C4-2B (cell line): ENCODE measurements around the gene GRK4.
"Not testable (repeated sequence)": the region's sequence is repeated elsewhere in the genome, so short reads cannot be mapped to it uniquely, and the experiment has no call there.

Experiments
- ZFX ChIP-seq: fragments of 450-650 bp; IDR thresholded peaks from 2 replicates; pipeline ENCODE4 v1.6.1; 2017
- TF ChIP-seq, protein P1 (sequence below): fragments of 450-650 bp; conservative IDR thresholded peaks from 2 replicates; pipeline ENCODE4 v1.5.1; 2017; ENCODE audit warnings: mild to moderate bottlenecking

DNA sequence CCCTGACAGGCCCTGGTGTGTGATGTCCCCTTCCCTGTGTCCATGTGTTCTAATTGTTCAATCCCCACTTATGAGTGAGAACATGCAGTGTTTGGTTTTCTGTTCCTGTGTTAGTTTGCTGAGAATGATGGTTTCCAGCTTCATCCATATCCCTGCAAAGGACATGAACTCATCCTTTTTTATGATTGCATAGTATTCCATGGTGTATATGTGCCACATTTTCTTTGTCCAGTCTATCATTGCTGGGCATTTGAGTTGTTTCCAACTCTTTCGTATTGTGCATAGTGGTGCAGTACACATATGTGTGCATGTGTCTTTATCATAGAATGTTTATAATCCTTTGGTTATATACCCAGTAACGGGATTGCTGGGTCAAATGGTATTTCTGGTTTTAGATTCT is 46.7 kb upstream of the GRK4 start:
- TF ChIP-seq, protein P1, sequence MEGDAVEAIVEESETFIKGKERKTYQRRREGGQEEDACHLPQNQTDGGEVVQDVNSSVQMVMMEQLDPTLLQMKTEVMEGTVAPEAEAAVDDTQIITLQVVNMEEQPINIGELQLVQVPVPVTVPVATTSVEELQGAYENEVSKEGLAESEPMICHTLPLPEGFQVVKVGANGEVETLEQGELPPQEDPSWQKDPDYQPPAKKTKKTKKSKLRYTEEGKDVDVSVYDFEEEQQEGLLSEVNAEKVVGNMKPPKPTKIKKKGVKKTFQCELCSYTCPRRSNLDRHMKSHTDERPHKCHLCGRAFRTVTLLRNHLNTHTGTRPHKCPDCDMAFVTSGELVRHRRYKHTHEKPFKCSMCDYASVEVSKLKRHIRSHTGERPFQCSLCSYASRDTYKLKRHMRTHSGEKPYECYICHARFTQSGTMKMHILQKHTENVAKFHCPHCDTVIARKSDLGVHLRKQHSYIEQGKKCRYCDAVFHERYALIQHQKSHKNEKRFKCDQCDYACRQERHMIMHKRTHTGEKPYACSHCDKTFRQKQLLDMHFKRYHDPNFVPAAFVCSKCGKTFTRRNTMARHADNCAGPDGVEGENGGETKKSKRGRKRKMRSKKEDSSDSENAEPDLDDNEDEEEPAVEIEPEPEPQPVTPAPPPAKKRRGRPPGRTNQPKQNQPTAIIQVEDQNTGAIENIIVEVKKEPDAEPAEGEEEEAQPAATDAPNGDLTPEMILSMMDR = not testable (repeated sequence)
- not testable (repeated sequence) for TF ChIP-seq ZFX
